ENCODE data around the gene ISM2. TPM values are rescaled to one million over a fixed set of nuclear protein-coding genes. Genes with fewer than 3 reads are reported as not detected.

The ISM2 gene
- polyA plus RNA-seq, 1 of the 3 experiments (the other 2 are of a cell fraction): 0.20 TPM

DNA sequence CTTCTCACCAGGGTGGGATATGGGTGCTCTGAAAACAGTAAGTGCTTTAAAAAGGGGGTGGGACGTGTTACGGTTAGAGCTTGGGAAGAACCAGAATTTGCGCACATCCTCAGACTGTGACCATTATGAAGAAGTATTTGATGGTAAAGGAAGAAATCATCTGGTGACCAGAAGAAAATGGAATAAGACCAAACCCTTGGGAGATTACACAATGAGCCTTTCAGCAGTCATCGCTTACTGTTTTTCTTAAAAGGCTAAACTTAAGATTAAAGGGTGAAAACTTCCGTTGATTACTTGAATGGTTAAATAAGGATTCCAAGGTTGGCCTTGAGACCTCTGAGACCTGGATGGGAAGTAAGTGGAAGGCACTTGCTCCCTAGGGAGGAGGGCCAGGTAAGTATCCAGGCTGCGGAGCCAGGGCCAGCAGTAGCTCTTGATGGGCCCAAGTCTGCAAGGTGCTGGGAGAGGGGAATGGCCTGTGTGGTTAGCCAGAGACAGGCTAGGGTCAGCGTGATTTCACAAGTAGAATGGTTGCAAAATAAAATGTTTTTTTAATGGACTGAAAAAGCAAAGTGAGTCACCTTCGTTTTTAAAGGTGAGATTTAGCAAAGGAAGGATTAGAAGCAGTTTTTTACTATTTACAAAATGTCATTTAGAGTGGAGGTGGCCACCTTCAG, 13.0 kb upstream of the ISM2 start:
- Histone ChIP-seq H3K4me2 (no peak overlapping the region), H3K4me3 (ENCODE audit: low read depth in 2 of 2, low read length in 1 of 2) (no peak overlapping the region), H4K20me1 (ENCODE audit: insufficient read depth) (no peaks in the 10 kb centered on the region), H3K79me2 (ENCODE audit: insufficient read depth) (no peaks in the 10 kb centered on the region), H3K9me2 (no peaks in the 10 kb centered on the region), H3K4me1 (ENCODE audit: control insufficient read depth in 1 of 2, insufficient read depth in 2 of 2, low read depth in 1 of 2, low read length in 1 of 2) (no peaks in the 10 kb centered on the region), H3K9ac (no peak overlapping the region), H3K27ac (ENCODE audit: low read depth in 2 of 2, low read length in 1 of 2) (no peak overlapping the region), H2AFZ (ENCODE audit: low read depth) (no peak overlapping the region), H3F3A (replicated peaks; ENCODE audit: insufficient read depth) (no peaks in the 10 kb centered on the region), H3K9me3 (no peaks in the 10 kb centered on the region), H3K36me3 (replicated peaks in 1 of 2; ENCODE audit: control insufficient read depth in 1 of 2, insufficient read depth in 2 of 2, low read length in 1 of 2) (peaks cover 25 to 36% of the 10 kb centered on the region in 2 experiments), H3K27me3 (ENCODE audit: insufficient read depth) (no peaks in the 10 kb centered on the region)
- DNase-seq: no peak
- ChIA-PET POLR2A (no interaction called here), CTCF (no interaction called here)
- TF ChIP-seq SMC3 (IDR thresholded peaks at IDR 0.05; ENCODE audit: low read depth, low read length): no peak
- TF ChIP-seq NRF1 (IDR thresholded peaks at IDR 0.05; ENCODE audit: low read depth, low read length): no peak
- TF ChIP-seq FOSL2 (IDR thresholded peaks at IDR 0.05; ENCODE audit: borderline replicate concordance, low read depth): no peak
- no peak for TF ChIP-seq CHD2 (IDR thresholded peaks at IDR 0.05; ENCODE audit: low read length, partially characterized antibody)
- TF ChIP-seq, protein P1, sequence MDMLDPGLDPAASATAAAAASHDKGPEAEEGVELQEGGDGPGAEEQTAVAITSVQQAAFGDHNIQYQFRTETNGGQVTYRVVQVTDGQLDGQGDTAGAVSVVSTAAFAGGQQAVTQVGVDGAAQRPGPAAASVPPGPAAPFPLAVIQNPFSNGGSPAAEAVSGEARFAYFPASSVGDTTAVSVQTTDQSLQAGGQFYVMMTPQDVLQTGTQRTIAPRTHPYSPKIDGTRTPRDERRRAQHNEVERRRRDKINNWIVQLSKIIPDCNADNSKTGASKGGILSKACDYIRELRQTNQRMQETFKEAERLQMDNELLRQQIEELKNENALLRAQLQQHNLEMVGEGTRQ (IDR thresholded peaks at IDR 0.05; ENCODE audit: borderline replicate concordance, low read depth, low read length): no peak
- TF ChIP-seq EZH2phosphoT487 (IDR thresholded peaks at IDR 0.05; ENCODE audit: borderline replicate concordance, low read depth): no peak
- TF ChIP-seq, protein P2, sequence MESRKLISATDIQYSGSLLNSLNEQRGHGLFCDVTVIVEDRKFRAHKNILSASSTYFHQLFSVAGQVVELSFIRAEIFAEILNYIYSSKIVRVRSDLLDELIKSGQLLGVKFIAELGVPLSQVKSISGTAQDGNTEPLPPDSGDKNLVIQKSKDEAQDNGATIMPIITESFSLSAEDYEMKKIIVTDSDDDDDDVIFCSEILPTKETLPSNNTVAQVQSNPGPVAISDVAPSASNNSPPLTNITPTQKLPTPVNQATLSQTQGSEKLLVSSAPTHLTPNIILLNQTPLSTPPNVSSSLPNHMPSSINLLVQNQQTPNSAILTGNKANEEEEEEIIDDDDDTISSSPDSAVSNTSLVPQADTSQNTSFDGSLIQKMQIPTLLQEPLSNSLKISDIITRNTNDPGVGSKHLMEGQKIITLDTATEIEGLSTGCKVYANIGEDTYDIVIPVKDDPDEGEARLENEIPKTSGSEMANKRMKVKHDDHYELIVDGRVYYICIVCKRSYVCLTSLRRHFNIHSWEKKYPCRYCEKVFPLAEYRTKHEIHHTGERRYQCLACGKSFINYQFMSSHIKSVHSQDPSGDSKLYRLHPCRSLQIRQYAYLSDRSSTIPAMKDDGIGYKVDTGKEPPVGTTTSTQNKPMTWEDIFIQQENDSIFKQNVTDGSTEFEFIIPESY (IDR thresholded peaks at IDR 0.05; ENCODE audit: borderline replicate concordance, low read depth): no peak
- no peak for TF ChIP-seq YY1 (IDR thresholded peaks at IDR 0.05; ENCODE audit: low read depth)
- no peak for TF ChIP-seq TCF12 (IDR thresholded peaks at IDR 0.05)
- TF ChIP-seq NFIC (IDR thresholded peaks at IDR 0.05; ENCODE audit: borderline replicate concordance): no peak
- TF ChIP-seq MEF2A (IDR thresholded peaks at IDR 0.05; ENCODE audit: borderline replicate concordance, low read depth): no peak
- TF ChIP-seq, protein P3, sequence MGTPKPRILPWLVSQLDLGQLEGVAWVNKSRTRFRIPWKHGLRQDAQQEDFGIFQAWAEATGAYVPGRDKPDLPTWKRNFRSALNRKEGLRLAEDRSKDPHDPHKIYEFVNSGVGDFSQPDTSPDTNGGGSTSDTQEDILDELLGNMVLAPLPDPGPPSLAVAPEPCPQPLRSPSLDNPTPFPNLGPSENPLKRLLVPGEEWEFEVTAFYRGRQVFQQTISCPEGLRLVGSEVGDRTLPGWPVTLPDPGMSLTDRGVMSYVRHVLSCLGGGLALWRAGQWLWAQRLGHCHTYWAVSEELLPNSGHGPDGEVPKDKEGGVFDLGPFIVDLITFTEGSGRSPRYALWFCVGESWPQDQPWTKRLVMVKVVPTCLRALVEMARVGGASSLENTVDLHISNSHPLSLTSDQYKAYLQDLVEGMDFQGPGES (IDR thresholded peaks at IDR 0.05; ENCODE audit: low read depth, low read length): no peak
- TF ChIP-seq, protein P4, sequence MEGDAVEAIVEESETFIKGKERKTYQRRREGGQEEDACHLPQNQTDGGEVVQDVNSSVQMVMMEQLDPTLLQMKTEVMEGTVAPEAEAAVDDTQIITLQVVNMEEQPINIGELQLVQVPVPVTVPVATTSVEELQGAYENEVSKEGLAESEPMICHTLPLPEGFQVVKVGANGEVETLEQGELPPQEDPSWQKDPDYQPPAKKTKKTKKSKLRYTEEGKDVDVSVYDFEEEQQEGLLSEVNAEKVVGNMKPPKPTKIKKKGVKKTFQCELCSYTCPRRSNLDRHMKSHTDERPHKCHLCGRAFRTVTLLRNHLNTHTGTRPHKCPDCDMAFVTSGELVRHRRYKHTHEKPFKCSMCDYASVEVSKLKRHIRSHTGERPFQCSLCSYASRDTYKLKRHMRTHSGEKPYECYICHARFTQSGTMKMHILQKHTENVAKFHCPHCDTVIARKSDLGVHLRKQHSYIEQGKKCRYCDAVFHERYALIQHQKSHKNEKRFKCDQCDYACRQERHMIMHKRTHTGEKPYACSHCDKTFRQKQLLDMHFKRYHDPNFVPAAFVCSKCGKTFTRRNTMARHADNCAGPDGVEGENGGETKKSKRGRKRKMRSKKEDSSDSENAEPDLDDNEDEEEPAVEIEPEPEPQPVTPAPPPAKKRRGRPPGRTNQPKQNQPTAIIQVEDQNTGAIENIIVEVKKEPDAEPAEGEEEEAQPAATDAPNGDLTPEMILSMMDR (IDR thresholded peaks at IDR 0.05): no peak
- TF ChIP-seq, protein P5, sequence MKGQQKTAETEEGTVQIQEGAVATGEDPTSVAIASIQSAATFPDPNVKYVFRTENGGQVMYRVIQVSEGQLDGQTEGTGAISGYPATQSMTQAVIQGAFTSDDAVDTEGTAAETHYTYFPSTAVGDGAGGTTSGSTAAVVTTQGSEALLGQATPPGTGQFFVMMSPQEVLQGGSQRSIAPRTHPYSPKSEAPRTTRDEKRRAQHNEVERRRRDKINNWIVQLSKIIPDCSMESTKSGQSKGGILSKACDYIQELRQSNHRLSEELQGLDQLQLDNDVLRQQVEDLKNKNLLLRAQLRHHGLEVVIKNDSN (IDR thresholded peaks at IDR 0.05; ENCODE audit: borderline replicate concordance, low read depth): no peak
- TF ChIP-seq, protein P6, sequence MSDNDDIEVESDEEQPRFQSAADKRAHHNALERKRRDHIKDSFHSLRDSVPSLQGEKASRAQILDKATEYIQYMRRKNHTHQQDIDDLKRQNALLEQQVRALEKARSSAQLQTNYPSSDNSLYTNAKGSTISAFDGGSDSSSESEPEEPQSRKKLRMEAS (IDR thresholded peaks at IDR 0.05; ENCODE audit: low read depth): no peak
- WGBS (ENCODE audit: low lambda C conversion rate): 92% methylated on average over 8 of the region's 8 CpGs
